Upper lobe of left lung (tissue), 6 donors: ENCODE results near the gene SELENOM. TPM values are rescaled to one million over a fixed set of nuclear protein-coding genes. Genes with fewer than 3 reads are reported as not detected.

Experiments
- ATAC-seq, 2 donors: fragments of 200-7000 bp; cut with Tn5 transposase; one replicate each; pipeline ENCODE4 v1.9.1; 2022; ENCODE audit warnings: mild to moderate bottlenecking in 2 of 2, moderate library complexity in 2 of 2; ENCODE audit not compliant: low FRiP score in 2 of 2
- DNase-seq, 2 donors: peaks; one replicate each; pipeline ENCODE4 v3.0.0-alpha.2; 2019 to 2020
- H3K27ac ChIP-seq, 4 donors: fragments of 200-600 bp; sonication (generic); one replicate each; pipeline ENCODE4 v1.5.1; 2016 to 2019
- H3K27me3 ChIP-seq, 4 donors: fragments of 200-600 bp; sonication (generic); one replicate each; pipeline ENCODE4 v1.5.1; 2017 to 2019
- H3K36me3 ChIP-seq, 4 donors: fragments of 200-600 bp; sonication (generic); one replicate each; pipeline ENCODE4 v1.5.1; 2016 to 2019
- H3K4me1 ChIP-seq, 4 donors: fragments of 200-600 bp; sonication (generic); one replicate each; pipeline ENCODE4 v1.5.1; 2018 to 2019
- H3K4me3 ChIP-seq, 4 donors: fragments of 200-600 bp; sonication (generic); one replicate each; pipeline ENCODE4 v1.5.1; 2017 to 2019; ENCODE audit warnings: mild to moderate bottlenecking in 2 of 4, moderate library complexity in 1 of 4
- H3K9me3 ChIP-seq, 4 donors: fragments of 200-600 bp; sonication (generic); one replicate each; pipeline ENCODE4 v1.5.1; 2018 to 2019
- EP300 ChIP-seq, 4 donors: sonication (generic); formaldehyde crosslinking; IDR thresholded peaks; one replicate each; pipeline ENCODE4 v1.5.1; 2017; ENCODE audit warnings: antibody characterized with exemption in 4 of 4, control low read depth in 2 of 4
- POLR2A ChIP-seq, 4 donors: fragments of 450-650 bp; IDR thresholded peaks; one replicate each; pipeline ENCODE4 v1.5.1; 2016 to 2017; ENCODE audit warnings: antibody characterized with exemption in 4 of 4, mild to moderate bottlenecking in 2 of 4
- POLR2AphosphoS5 ChIP-seq, 2 donors: sonication (generic); formaldehyde crosslinking; IDR thresholded peaks; one replicate each; pipeline ENCODE4 v1.5.1; 2017; ENCODE audit warnings: antibody characterized with exemption in 2 of 2
- WGBS, 2 donors: methylation state at CpG; one replicate each; pipeline ENCODE4 v1.1.5; 2017 to 2018; 5-methylcytosine and 5-hydroxymethylcytosine counted together
- total RNA-seq, 6 donors: library from RNA; depleted of rRNA in 4 of 6; stranded (reverse); fragments of >200 nt in 4 of 6; gene quantifications; one replicate each; pipeline versions ENCODE4 v1.1.0 to v1.2.1, GENCODE V29; 2016 to 2021
- TF ChIP-seq, protein P1 (sequence below), 6 experiments: fragments of 450-650 bp in 4 of 6; fragments of 200-600 bp in 2 of 6; sonication (generic) in 2 of 6; IDR thresholded peaks; one replicate each; pipeline ENCODE4 v1.5.1; 2016 to 2019; ENCODE audit warnings: antibody characterized with exemption in 6 of 6
- donor health status: DM: no; HTN: no; CAD: no; lungs with moderate emphysema.
- donor health status: DM: no; HTN: yes; CAD: no; lungs with severe emphysema.

SELENOM gene
- total RNA-seq, 6 donors from 2014 or later = 51.3 to 154 (median 99.7) TPM

DNA sequence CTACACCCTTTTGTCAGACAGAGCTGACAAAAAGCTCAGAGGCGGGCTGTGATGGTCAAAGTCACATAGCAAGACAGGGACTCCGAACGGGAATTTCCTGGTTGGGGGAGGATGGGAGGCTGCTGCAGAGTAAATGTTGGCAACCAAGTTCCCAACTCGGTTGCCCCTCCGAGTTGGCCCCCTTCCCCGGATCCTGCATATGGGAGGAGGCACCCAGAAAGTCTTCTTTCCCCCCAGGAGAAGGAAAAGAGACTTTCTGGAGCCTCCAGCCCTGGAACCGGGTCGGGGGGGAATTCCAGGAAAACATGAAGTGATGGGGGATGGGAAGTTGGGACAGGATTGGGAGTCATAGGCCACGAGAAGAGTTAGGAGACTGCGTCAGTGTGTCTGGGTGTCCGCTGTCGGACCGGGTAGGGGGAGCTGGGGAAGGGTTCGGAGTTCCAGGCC is 614 bp downstream of the SELENOM start:
- 61 to 66% methylated on average over 14 of the region's 14 CpGs for WGBS, 2 donors
- peaks cover 0 to 20% (median 7%) of the 10 kb centered on the region in 4 donors for H3K36me3 ChIP-seq
- ATAC-seq = peak in 1 of 2 donors; percentile 47
- no peaks in the 10 kb centered on the region for H3K9me3 ChIP-seq
- peak overlapping the region; percentile 86 to 96 (median 92) for H3K27ac ChIP-seq
- H3K4me3 ChIP-seq = peak overlapping the region; percentile 32 to 76 (median 62)
- DNase-seq = no peak
- no peaks in the 10 kb centered on the region for H3K27me3 ChIP-seq
- peaks cover 15 to 22% (median 20%) of the 10 kb centered on the region in 4 donors for H3K4me1 ChIP-seq
- TF ChIP-seq POLR2A (IDR thresholded peaks at IDR 0.05) = no peak
- TF ChIP-seq POLR2AphosphoS5 (IDR thresholded peaks at IDR 0.05) = no peak
- TF ChIP-seq EP300 (IDR thresholded peaks at IDR 0.05) = no peak
- TF ChIP-seq, protein P1, sequence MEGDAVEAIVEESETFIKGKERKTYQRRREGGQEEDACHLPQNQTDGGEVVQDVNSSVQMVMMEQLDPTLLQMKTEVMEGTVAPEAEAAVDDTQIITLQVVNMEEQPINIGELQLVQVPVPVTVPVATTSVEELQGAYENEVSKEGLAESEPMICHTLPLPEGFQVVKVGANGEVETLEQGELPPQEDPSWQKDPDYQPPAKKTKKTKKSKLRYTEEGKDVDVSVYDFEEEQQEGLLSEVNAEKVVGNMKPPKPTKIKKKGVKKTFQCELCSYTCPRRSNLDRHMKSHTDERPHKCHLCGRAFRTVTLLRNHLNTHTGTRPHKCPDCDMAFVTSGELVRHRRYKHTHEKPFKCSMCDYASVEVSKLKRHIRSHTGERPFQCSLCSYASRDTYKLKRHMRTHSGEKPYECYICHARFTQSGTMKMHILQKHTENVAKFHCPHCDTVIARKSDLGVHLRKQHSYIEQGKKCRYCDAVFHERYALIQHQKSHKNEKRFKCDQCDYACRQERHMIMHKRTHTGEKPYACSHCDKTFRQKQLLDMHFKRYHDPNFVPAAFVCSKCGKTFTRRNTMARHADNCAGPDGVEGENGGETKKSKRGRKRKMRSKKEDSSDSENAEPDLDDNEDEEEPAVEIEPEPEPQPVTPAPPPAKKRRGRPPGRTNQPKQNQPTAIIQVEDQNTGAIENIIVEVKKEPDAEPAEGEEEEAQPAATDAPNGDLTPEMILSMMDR (IDR thresholded peaks at IDR 0.05) = no peak

DNA sequence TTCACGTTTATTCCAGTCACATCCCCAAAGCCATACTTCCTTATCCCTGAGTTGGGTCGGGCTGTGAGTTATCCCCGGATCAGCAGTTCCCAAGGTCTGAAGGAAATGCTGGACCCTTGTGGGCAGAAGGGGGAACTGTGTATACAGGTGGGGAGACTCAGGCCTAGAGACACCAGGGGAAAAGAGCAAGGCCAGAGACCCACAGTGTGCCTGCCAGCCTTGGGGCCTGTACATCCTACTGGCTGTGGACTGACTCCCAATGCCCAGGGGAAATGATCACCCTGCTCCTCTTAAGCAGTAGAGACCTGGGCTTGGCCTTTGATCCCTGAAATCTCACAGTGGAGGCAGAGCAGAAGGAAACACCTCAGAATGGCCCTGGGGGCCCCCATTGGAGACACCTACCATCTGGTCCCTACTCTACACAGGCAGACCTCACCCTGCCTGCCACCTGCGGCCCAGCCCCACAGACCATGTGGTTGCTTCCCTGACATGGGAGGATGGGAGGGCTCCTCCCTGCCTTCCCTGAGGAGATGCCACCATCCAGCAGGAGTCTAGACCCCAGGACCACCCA is 1.3 kb downstream of the SELENOM start:
- TF ChIP-seq POLR2A (IDR thresholded peaks at IDR 0.05) (no peak), EP300 (IDR thresholded peaks at IDR 0.05) (no peak), POLR2AphosphoS5 (IDR thresholded peaks at IDR 0.05) (no peak)
- TF ChIP-seq, protein P1 (IDR thresholded peaks at IDR 0.05) = no peak
- 62 to 79% methylated on average over 2 to 4 of the region's 4 CpGs for WGBS, 2 donors
- no peak for ATAC-seq

DNA sequence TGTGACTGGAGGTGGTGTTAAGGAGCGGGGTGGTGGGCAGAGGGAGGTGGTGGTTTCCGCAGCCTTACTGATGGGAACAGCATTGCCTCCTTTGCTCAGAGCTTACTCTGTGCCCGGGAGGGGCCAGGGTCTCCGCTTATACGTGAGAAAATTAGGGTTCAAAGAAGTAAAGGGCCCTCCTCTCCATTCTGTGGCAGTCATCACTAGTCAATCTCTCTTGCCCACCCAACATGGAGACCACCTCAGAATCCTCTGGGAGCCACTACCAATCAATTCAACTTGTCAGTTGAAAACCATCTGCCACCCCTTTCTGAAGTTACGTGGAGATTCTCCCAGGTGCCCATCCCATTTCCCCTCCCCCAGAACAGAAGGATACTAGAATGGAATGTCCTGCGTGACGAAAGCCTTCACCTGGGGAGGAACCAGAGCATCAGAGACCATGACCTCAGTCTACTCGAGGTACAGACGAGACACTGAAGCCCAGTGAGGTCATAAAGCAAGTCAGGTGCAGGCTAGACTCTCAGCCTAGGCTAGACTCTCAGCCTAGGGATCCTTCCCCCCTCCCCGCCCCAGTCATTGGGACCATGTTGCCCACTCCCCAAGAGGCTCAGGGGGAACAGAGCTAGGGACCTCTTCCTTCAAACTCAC is 2.0 kb downstream of the SELENOM start:
- Histone ChIP-seq H3K27ac (peak overlapping the region; percentile 86 to 96 (median 92)), H3K4me3 (no peak overlapping the region), H3K36me3 (peaks cover 0 to 31% (median 12%) of the 10 kb centered on the region in 4 donors), H3K9me3 (no peaks in the 10 kb centered on the region), H3K27me3 (no peaks in the 10 kb centered on the region), H3K4me1 (peaks cover 15 to 22% (median 20%) of the 10 kb centered on the region in 4 donors)
- WGBS, 2 donors = 84 to 86% methylated on average over 10 to 11 of the region's 11 CpGs
- ATAC-seq (no peak), DNase-seq (no peak)
- no peak for TF ChIP-seq EP300 (IDR thresholded peaks at IDR 0.05)
- no peak for TF ChIP-seq POLR2A (IDR thresholded peaks at IDR 0.05)
- no peak for TF ChIP-seq POLR2AphosphoS5 (IDR thresholded peaks at IDR 0.05)
- TF ChIP-seq, protein P1 (IDR thresholded peaks at IDR 0.05) = no peak

More for the DNA sequence above, 1.3 kb downstream of the SELENOM start:
- Histone ChIP-seq H3K4me3 (peak overlapping the region in 3 of 4 donors; percentile 56 to 76 (median 67)), H3K36me3 (peaks cover 0 to 24% (median 9%) of the 10 kb centered on the region in 4 donors), H3K27me3 (no peaks in the 10 kb centered on the region), H3K27ac (peak overlapping the region; percentile 86 to 96 (median 92)), H3K9me3 (no peaks in the 10 kb centered on the region), H3K4me1 (peaks cover 15 to 22% (median 20%) of the 10 kb centered on the region in 4 donors)
- no peak for DNase-seq

DNA sequence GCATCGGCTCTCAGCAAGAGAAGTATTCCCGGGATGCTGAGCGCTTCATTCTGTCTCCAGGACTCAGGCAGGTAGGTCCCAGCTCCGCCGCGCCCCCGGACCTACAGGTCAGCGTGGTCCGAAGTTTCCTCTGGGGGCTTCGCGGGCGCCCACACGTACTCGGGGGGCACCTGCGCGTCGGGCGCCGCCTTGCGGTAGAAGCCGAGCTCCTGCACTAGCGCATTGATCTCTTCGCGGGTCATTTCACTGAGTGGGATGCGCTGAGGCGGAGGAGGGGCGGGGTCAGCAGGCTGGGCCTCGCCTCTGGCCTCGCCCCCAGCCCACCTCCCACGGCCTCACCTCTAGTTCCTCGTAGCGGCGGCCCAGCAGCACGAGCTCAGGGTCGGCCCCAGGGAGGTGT is 2.5 kb downstream of the SELENOM start:
- DNase-seq (peak in 1 of 2 donors; percentile 85), ATAC-seq (no peak)
- Histone ChIP-seq H3K4me1 (peaks cover 15 to 22% (median 20%) of the 10 kb centered on the region in 4 donors), H3K36me3 (peaks cover under 1 to 36% (median 14%) of the 10 kb centered on the region in 4 donors), H3K27me3 (no peaks in the 10 kb centered on the region), H3K27ac (peak overlapping the region in 2 of 4 donors; percentile 35 to 57), H3K9me3 (no peaks in the 10 kb centered on the region), H3K4me3 (no peak overlapping the region)
- TF ChIP-seq EP300 (IDR thresholded peaks at IDR 0.05) = no peak
- TF ChIP-seq, protein P1 (IDR thresholded peaks at IDR 0.05) = no peak
- no peak for TF ChIP-seq POLR2AphosphoS5 (IDR thresholded peaks at IDR 0.05)
- no peak for TF ChIP-seq POLR2A (IDR thresholded peaks at IDR 0.05)
- 55 to 87% methylated on average over 27 to 35 of the region's 35 CpGs for WGBS, 2 donors
